Rectal smooth muscle tissue (tissue), 1 donor: Measurements from ENCODE around the gene TNFRSF13B.

Source experiments
- H3K27ac ChIP-seq: one replicate; pipeline ENCODE4 v1.7.0; 2013; ENCODE audit warnings: low read depth, low read length, inconsistent platforms
- H3K27me3 ChIP-seq: one replicate; pipeline ENCODE4 v1.7.0; 2013; ENCODE audit warnings: low read length; ENCODE audit not compliant: control insufficient read depth, insufficient read depth
- H3K36me3 ChIP-seq: one replicate; pipeline ENCODE4 v1.7.0; 2013; ENCODE audit warnings: low read length; ENCODE audit not compliant: control insufficient read depth, insufficient read depth
- H3K4me1 ChIP-seq: one replicate; pipeline ENCODE4 v1.7.0; 2013; ENCODE audit warnings: low read length; ENCODE audit not compliant: control insufficient read depth, insufficient read depth
- H3K4me3 ChIP-seq: one replicate; pipeline ENCODE4 v1.7.0; 2013; ENCODE audit warnings: low read length
- H3K9ac ChIP-seq: one replicate; pipeline ENCODE4 v1.7.0; 2013; ENCODE audit warnings: low read length

TNFRSF13B gene

DNA sequence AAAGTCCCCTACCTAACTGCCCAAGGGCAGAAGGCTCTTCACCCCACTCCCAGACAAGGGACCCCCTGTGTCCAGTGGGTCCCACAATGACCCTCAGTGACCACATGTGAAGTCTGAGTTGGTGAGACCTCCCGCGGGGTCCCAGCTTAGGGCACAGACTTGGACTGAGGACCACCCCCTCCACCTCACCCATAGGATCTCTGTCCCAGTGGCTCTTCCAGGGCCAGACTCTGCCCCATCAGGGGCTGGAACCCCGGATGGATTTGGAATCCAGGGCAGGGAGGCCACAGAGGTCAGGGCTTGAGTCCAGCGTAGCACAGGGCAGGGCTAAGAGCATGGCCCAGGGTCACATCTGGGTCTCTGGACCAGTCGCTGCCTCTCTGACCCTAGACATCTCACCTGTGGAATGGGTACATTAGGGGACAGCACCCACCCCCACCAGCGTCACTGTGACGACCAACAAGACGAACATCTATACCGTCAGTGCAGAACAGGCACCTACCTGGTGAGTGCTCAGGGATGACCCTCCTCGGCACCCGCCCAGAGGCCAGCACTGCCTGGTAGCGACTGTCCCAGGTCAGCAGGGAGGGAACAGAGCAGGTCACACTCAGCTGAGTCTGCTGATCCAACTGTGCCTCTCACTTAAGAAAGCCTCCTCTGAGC, 37.7 kb downstream of the TNFRSF13B start:
- Histone ChIP-seq H3K36me3 (no peaks in the 10 kb centered on the region), H3K9ac (no peak overlapping the region), H3K27me3 (no peaks in the 10 kb centered on the region)

GRCh38 chr17:16933317-16934132, 38.4 kb downstream of the TNFRSF13B start:
- H3K4me3 ChIP-seq, result no peak overlapping the region
- no peaks in the 10 kb centered on the region for H3K4me1 ChIP-seq

More for the DNA sequence above, 37.7 kb downstream of the TNFRSF13B start:
- Histone ChIP-seq H3K4me1 (no peaks in the 10 kb centered on the region), H3K4me3 (no peak overlapping the region), H3K27ac (no peak overlapping the region)

DNA sequence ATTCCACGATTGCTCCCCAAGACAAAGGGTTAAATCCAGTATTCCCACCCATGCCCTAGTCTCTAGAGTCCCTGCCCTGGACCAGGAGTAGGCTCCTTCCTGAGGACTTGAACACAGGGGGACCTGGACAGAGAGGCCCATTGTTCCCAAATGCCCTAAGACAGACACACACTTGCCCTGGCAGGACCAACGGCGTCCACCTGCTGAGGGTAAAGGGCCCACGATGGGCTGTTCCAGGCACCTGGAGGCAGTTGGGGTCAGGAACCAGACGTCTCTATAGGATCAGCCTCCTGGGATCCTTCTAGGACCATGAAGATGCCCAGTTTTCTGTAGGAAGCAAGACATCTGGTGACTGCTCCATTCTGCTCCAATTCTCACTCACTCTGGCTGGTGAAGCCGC, 39.3 kb downstream of the TNFRSF13B start:
- Histone ChIP-seq H3K27me3 (no peaks in the 10 kb centered on the region), H3K36me3 (no peaks in the 10 kb centered on the region), H3K27ac (no peak overlapping the region), H3K4me3 (no peak overlapping the region), H3K4me1 (no peaks in the 10 kb centered on the region), H3K9ac (no peak overlapping the region)

More at GRCh38 chr17:16933317-16934132, 38.4 kb downstream of the TNFRSF13B start:
- H3K9ac ChIP-seq, result no peak overlapping the region
- no peaks in the 10 kb centered on the region for H3K36me3 ChIP-seq
- H3K27me3 ChIP-seq, result no peaks in the 10 kb centered on the region
- H3K27ac ChIP-seq, result no peak overlapping the region

GRCh38 chr17:16932156-16932555, 39.8 kb downstream of the TNFRSF13B start:
- Histone ChIP-seq H3K36me3 (no peaks in the 10 kb centered on the region), H3K4me1 (no peaks in the 10 kb centered on the region), H3K4me3 (no peak overlapping the region), H3K27ac (no peak overlapping the region), H3K27me3 (no peaks in the 10 kb centered on the region), H3K9ac (no peak overlapping the region)

DNA sequence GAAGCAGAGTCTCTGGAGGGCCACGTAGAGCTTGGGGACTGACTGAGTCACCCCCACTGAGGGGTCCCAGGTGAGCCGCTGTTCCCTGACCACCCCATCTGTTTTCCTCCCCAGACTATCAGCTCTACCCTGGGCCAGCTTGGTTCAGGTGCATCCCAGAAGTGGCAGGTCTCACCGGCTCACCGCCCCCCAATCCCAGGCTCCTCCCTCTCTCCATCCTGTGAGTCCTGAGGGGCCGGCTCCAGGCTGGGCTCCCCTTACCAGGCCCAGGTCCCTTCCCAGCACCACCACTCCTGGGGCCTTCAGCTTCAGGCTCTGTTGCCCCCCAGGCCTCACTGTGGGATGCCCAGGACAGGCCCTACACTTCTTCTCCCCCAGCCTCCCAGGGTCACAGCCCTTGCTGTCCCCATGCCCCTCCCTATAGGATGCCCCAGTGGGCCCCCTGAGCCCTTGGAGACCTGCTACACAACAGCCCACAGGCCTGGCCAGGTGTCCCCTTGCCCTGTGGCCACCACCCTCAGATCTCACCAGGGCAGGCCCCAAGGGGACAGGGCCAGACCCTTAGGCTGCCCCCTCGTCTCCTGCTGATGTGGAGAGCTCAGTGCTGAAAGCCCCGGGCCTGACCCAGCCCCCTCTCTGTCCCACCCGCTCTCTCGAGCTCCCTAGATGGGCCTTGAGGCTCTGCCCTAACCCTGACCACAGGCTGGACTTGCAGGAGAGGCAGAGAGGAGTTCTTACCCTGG, 40.4 kb downstream of the TNFRSF13B start:
- no peak overlapping the region for H3K4me3 ChIP-seq
- no peaks in the 10 kb centered on the region for H3K36me3 ChIP-seq
- no peak overlapping the region for H3K9ac ChIP-seq
- no peaks in the 10 kb centered on the region for H3K4me1 ChIP-seq
- H3K27me3 ChIP-seq, result no peaks in the 10 kb centered on the region
- H3K27ac ChIP-seq, result no peak overlapping the region

GRCh38 chr17:16930571-16931317, 41.2 kb downstream of the TNFRSF13B start:
- H3K4me1 ChIP-seq, result no peaks in the 10 kb centered on the region
- H3K4me3 ChIP-seq, result no peak overlapping the region
- no peak overlapping the region for H3K27ac ChIP-seq
- H3K36me3 ChIP-seq, result no peaks in the 10 kb centered on the region
- no peak overlapping the region for H3K9ac ChIP-seq
- H3K27me3 ChIP-seq, result no peaks in the 10 kb centered on the region

DNA sequence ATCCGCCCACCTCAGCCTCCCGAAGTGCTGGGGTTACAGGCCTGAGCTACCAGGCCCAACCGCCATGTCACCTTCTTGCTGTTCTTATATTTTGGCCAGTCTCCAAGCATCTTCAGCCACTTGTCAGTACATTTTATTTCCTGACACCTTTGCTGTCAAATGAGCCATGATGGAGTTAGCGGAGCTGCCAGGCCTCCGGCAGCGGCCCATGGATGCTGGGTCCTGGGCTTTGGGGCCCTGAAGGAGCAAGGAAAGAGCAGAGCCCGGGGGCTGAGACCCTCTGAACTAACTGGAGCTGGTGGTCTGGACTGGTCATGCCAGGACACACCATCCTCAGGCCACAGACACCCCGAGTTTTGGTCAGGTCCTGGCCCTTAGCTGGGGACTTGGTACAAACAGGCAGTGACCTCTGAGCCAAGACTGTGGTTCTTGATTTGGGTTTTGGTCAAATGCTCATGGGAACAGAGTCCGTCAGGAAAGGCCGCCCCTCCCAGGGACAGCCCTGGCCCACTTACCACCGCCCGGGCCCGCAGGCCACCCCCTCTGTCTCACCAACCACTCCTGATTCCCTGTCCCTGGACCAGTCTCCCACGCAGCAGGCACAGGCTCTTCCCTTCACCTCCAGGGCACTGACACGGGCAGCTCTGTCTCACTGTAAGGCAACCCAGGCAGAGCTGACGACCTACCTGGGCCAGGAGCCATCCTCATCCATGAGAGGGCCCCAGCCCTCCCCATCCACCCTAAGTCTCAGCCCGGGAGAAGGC, 42.0 kb downstream of the TNFRSF13B start:
- no peak overlapping the region for H3K9ac ChIP-seq
- no peak overlapping the region for H3K4me3 ChIP-seq
- H3K36me3 ChIP-seq, result no peaks in the 10 kb centered on the region
- no peak overlapping the region for H3K27ac ChIP-seq
- H3K4me1 ChIP-seq, result no peaks in the 10 kb centered on the region
- H3K27me3 ChIP-seq, result no peaks in the 10 kb centered on the region

DNA sequence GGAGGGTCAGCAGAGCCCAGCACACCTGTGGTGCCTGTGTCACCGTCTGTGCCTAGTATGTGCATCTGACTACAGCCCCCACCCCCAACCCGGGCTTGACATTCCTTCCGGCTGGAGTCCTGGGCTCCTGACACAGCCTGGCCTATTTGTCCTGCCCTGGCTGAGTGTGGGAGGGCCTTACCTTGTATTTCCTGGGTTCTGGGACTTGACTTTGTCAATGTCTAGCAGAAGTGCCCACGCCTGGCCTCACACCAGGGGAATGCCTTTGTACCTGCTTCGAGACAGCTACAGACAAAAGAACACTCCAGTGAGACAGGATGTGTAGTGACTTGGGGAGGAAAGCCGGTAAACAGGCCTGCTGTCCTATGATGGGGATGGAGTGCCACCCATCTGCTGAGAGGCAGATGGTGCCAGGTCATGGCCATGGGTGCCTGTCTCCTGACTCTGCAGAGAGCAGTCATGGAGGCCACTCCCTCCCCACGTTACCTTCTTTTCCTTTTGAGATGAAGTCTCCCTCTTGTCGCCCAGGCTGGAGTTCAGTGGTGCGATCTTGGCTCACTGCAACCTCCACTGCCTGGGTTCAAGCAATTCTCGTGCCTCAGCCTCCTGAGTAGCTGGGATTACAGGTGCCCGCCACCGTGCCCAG, 42.8 kb downstream of the TNFRSF13B start:
- Histone ChIP-seq H3K27me3 (no peaks in the 10 kb centered on the region), H3K4me1 (no peaks in the 10 kb centered on the region), H3K4me3 (no peak overlapping the region), H3K9ac (no peak overlapping the region), H3K27ac (no peak overlapping the region), H3K36me3 (no peaks in the 10 kb centered on the region)

DNA sequence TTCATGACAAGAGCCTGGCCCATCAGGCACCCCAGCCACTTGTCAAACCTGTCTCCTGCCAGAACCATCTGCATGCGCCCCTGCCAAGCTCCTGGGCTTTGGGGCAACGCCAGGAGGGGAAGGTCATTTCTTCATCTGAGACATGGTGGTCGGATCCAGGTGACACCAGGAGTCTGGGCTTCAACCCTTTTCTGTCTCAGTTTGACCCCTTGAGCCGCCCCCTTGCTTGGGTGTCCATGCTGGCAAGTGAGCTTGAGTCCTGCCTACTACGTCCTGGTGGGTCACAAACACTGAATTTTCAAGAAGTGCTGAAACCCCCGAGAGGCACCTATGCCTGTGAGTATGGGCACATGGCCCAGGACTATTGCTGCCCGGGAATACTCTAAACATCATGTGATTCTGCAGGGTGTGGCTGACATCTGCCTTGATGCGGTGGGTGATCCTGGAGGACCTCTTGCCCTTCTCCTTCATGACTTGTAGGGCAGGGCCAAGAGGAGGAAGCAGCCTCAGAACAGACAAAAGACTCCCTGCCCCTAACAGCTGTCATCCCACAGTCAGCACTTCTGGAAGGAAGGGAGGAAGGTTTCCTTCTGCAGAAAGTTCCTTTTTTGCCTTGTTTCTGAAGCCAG, 43.4 kb downstream of the TNFRSF13B start:
- Histone ChIP-seq H3K9ac (no peak overlapping the region), H3K4me3 (no peak overlapping the region), H3K4me1 (no peaks in the 10 kb centered on the region), H3K27ac (no peak overlapping the region), H3K27me3 (no peaks in the 10 kb centered on the region), H3K36me3 (no peaks in the 10 kb centered on the region)

GRCh38 chr17:16927641-16928321, 44.1 kb downstream of the TNFRSF13B start:
- Histone ChIP-seq H3K27ac (no peak overlapping the region), H3K4me1 (no peaks in the 10 kb centered on the region), H3K27me3 (no peaks in the 10 kb centered on the region), H3K4me3 (no peak overlapping the region), H3K9ac (no peak overlapping the region), H3K36me3 (no peaks in the 10 kb centered on the region)
